Thyroid gland (tissue), 4 donors: ENCODE results near the gene FZD4. TPM values are rescaled to one million over a fixed set of nuclear protein-coding genes. Genes with fewer than 3 reads are reported as not detected.
A peak's percentile ranks its signal among the peaks of the same experiment; 100 is the strongest.

Experiments
- DNase-seq, 2 donors: peaks; one replicate each; pipeline ENCODE4 v3.0.0-alpha.2; 2019
- H3K27ac ChIP-seq, 3 donors: fragments of 200-600 bp; sonication (generic); 1 replicate in 2 of 3; 2 replicates in 1 of 3; pipeline ENCODE4 v1.5.1; 2016 to 2019; ENCODE audit warnings: mild to moderate bottlenecking in 1 of 3, moderate library complexity in 1 of 3
- H3K27me3 ChIP-seq: fragments of 200-600 bp; sonication (generic); one replicate; pipeline ENCODE4 v1.5.1; 2019
- H3K36me3 ChIP-seq, 2 donors: fragments of 200-600 bp; sonication (generic); one replicate each; pipeline ENCODE4 v1.5.1; 2016 to 2019
- H3K4me1 ChIP-seq, 2 donors: fragments of 200-600 bp; sonication (generic); one replicate each; pipeline ENCODE4 v1.5.1; 2017 to 2019
- H3K4me3 ChIP-seq, 3 donors: fragments of 200-600 bp; sonication (generic); replicated peaks in 1 of 3; 1 replicate in 2 of 3; 2 replicates in 1 of 3; pipeline ENCODE4 v1.5.1; 2016; ENCODE audit warnings: mild to moderate bottlenecking in 1 of 3
- H3K9me3 ChIP-seq: fragments of 200-600 bp; sonication (generic); one replicate; pipeline ENCODE4 v1.5.1; 2017
- CTCF ChIP-seq, 6 experiments: fragments of 200-600 bp in 3 of 6; fragments of 450-650 bp in 3 of 6; sonication (generic) in 3 of 6; IDR thresholded peaks; one replicate each; pipeline ENCODE4 v1.5.1; 2016 to 2019; ENCODE audit warnings: antibody characterized with exemption in 6 of 6, mild to moderate bottlenecking in 2 of 6, inconsistent platforms in 1 of 6, moderate library complexity in 1 of 6
- POLR2A ChIP-seq, 2 donors: fragments of 450-650 bp; IDR thresholded peaks; one replicate each; pipeline ENCODE4 v1.6.1; 2017; ENCODE audit warnings: antibody characterized with exemption in 2 of 2, mild to moderate bottlenecking in 2 of 2, moderate library complexity in 1 of 2
- WGBS, 2 donors: methylation state at CpG; one replicate each; pipeline ENCODE4 v1.1.5; 2017; 5-methylcytosine and 5-hydroxymethylcytosine counted together
- intact Hi-C: fragments of 100-400 bp; cut with DNase I; formaldehyde crosslinking; loops from one replicate; pipeline ENCODE4 v1.15.1; 2023
- total RNA-seq, 4 donors: library from RNA; depleted of rRNA; stranded (reverse); fragments of >200 nt; gene quantifications; one replicate each; pipeline ENCODE4 v1.2.3, GENCODE V29; 2016

FZD4 gene
- total RNA-seq, 4 donors from 2014 or later: 32.9 to 70.8 (median 48.0) TPM

DNA sequence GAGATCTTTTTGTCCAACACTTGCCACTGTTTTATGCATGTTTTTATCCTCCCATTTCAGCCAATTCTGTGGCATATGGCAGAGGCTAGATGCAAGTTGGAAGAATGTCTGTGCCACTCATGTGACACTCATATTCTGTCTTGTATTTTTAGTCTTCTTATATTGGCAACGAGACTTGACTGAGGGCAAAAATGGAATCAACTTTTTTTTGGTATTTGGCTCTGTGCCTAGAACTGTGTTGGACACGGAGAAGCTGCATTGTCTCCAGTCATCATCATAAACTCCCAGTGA, 1.7 kb upstream of the FZD4 start:
- no peaks in the 10 kb centered on the region for H3K9me3 ChIP-seq
- no peak for DNase-seq
- no peaks in the 10 kb centered on the region for H3K27me3 ChIP-seq
- 24 to 42% methylated on average over 2 of the region's 2 CpGs for WGBS, 2 donors
- intact Hi-C loops: loop anchor here (5.0 kb wide), 1 partner anchor 80 kb away; the partner anchor contains the start of gene TMEM135
- TF ChIP-seq CTCF (IDR thresholded peaks at IDR 0.05): no peak
- no peak for TF ChIP-seq POLR2A (IDR thresholded peaks at IDR 0.05)
- peaks cover 0 to 4% of the 10 kb centered on the region in 2 donors for H3K36me3 ChIP-seq
- H3K4me3 ChIP-seq: peak overlapping the region in 1 of 3 donors; percentile 99
- H3K27ac ChIP-seq: peak overlapping the region in 2 of 3 donors; percentile 93 to 95
- peaks cover 21 to 34% of the 10 kb centered on the region in 2 donors for H3K4me1 ChIP-seq

GRCh38 chr11:86955111-86955360, 159 bp downstream of the FZD4 start:
- Histone ChIP-seq H3K36me3 (peaks cover 0 to 4% of the 10 kb centered on the region in 2 donors), H3K4me3 (peak overlapping the region; percentile 42 to 99 (median 77)), H3K9me3 (no peaks in the 10 kb centered on the region), H3K27ac (peak overlapping the region; percentile 77 to 93 (median 84)), H3K27me3 (no peaks in the 10 kb centered on the region), H3K4me1 (peaks cover 21 to 34% of the 10 kb centered on the region in 2 donors)
- intact Hi-C loops: loop anchor here (5.0 kb wide), 1 partner anchor 82 kb away; the partner anchor contains the start of gene TMEM135
- TF ChIP-seq POLR2A (IDR thresholded peaks at IDR 0.05): no peak
- TF ChIP-seq CTCF (IDR thresholded peaks at IDR 0.05): no peak
- WGBS, 2 donors: 0% methylated on average over 8 to 13 of the region's 32 CpGs
- no peak for DNase-seq

DNA sequence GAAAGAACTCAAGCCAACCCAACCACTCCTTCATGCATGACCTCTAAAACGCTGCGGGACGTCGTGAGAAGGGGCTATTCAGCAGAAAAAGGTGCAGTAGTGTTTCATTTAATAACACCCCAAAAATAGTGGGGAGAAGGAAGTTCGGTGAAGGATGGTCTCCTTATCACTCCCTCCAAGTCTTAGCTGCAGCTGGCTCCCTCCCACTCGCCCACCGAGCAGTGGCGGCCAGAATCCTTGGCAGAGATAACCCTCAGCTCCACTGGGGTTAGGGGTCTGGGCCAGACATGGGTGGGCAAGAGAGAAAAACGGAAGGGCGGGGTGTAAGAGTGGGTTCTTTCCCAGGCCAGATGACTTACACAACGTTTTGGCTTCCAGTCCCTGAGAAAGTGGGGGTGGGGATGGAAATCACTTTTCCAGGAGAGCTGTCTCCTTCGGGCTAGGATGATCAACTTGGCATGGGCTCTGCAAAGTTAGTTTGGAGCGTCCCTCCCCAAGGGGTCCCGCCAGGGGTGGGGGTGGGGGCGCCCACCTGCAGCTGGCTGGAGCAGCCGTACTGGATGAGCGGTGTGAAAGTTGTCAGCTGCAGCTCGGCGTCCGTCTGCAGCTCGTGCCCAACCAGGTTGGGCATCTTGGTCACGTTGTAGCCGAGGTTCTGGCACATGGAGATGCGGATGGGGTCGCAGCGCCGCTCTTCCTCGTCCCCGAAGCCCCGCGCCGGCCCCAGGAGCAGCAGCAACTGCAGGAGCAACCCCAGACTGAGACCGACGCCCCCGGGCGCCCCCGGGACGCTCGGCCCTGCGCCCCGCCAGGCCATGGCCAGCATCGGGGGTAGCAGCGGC, 705 bp downstream of the FZD4 start:
- WGBS, 2 donors: 5 to 9% methylated on average over 11 to 15 of the region's 43 CpGs
- H3K27me3 ChIP-seq: no peaks in the 10 kb centered on the region
- peak overlapping the region; percentile 77 to 93 (median 84) for H3K27ac ChIP-seq
- DNase-seq: peak; percentile 40 to 49
- H3K9me3 ChIP-seq: no peaks in the 10 kb centered on the region
- H3K36me3 ChIP-seq: peaks cover 0 to 4% of the 10 kb centered on the region in 2 donors
- TF ChIP-seq POLR2A (IDR thresholded peaks at IDR 0.05) (no peak), CTCF (IDR thresholded peaks at IDR 0.05) (no peak)
- intact Hi-C loops: loop anchor here (5.0 kb wide), 1 partner anchor 83 kb away; the partner anchor contains the start of gene TMEM135
- H3K4me1 ChIP-seq: peaks cover 22 to 34% of the 10 kb centered on the region in 2 donors
- H3K4me3 ChIP-seq: peak overlapping the region; percentile 42 to 99 (median 77)

GRCh38 chr11:86952221-86952875, 2.8 kb downstream of the FZD4 start:
- no peak for TF ChIP-seq CTCF (IDR thresholded peaks at IDR 0.05)
- no peak for TF ChIP-seq POLR2A (IDR thresholded peaks at IDR 0.05)
- Histone ChIP-seq H3K4me3 (peak overlapping the region in 1 of 3 donors; percentile 99), H3K4me1 (peaks cover 27 to 28% of the 10 kb centered on the region in 2 donors), H3K27ac (peak overlapping the region; percentile 7 to 61 (median 24)), H3K27me3 (no peaks in the 10 kb centered on the region), H3K36me3 (peaks cover 0 to 4% of the 10 kb centered on the region in 2 donors), H3K9me3 (no peaks in the 10 kb centered on the region)
- DNase-seq: peak in 1 of 2 donors; percentile 13
- intact Hi-C loops: no loop called here
- WGBS, 2 donors: 68 to 72% methylated on average over 8 of the region's 8 CpGs

GRCh38 chr11:86951706-86952105, 3.5 kb downstream of the FZD4 start:
- Histone ChIP-seq H3K9me3 (no peaks in the 10 kb centered on the region), H3K4me3 (peak overlapping the region in 1 of 3 donors; percentile 99), H3K27me3 (no peaks in the 10 kb centered on the region), H3K27ac (peak overlapping the region in 2 of 3 donors; percentile 7 to 61), H3K36me3 (peaks cover 0 to 4% of the 10 kb centered on the region in 2 donors), H3K4me1 (peaks cover 24 to 26% of the 10 kb centered on the region in 2 donors)
- intact Hi-C loops: no loop called here
- WGBS, 2 donors: 82 to 83% methylated on average over 3 of the region's 3 CpGs
- no peak for DNase-seq
- no peak for TF ChIP-seq CTCF (IDR thresholded peaks at IDR 0.05)
- TF ChIP-seq POLR2A (IDR thresholded peaks at IDR 0.05): no peak
